GOT3 (cell line): Measurements from ENCODE around the gene ARHGAP8.
"Not testable (repeated sequence)": the region's sequence is repeated elsewhere in the genome, so short reads cannot be mapped to it uniquely, and the experiment has no call there.

Experiments used
- DNase-seq: peaks from one replicate; lab custom pipeline; 2025; ENCODE audit warnings: mixed read lengths; lab: John Stamatoyannopoulos, UW

Gene ARHGAP8

DNA sequence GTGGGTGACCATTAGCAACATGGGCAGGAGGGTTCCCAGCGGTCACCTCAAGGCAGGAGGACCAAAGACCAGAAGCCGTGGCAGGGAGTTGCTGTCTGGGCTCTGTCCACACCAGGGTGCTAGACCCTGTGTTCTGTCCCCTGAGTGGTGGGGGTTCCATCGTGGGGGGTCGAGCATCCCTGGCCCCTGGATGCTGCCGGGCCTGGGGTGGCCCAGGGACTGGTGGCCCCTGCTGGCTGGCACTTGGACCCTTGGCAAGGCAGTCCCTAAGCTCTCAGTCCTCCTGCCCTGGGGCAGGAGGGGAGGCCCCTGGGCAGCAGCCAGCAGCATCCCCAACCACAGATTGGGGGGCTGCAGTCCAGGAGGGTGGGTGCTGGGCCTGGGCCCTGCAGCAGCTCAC lies 13.4 kb upstream of the ARHGAP8 start:
- no peak for DNase-seq

DNA sequence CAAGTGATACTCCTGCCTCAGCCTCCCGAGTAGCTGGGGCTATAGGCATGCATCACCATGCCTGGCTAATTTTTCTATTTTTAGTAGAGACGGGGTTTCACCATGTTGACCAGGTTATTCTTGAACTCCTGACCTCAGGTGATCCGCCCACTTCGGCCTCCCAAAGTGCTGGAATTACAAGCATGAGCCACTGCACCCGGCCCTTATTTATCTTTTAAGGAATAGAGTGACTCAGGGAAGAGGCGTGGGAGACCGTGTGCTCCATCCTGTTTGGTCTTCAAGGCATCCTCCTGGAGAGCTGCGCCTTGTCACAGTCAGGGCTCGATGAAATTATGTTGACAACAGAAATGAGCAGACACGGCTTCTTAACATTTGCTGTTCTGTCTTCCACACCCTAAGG lies 12.7 kb upstream of the ARHGAP8 start:
- not testable (repeated sequence) for DNase-seq

DNA sequence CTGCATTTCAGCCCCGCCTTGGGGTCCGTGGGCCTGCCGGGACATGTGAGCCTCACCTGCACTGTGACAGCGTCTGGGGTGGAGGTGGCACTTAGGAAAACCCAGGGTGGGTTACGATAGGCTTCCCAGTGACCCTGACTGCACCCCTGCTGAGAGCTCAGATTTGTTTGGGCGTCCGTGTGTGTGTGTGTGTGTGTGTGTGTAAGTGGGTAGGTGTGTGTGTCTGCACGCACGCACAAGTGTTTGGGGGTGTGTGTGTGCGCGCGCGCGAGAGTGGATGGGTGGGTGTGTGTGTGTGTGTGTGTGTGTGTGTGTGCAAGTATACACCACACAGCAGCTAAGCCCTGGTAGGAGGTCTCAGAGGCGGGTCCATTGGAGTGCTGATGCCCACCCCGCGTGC lies 12.1 kb upstream of the ARHGAP8 start:
- DNase-seq: no peak

DNA sequence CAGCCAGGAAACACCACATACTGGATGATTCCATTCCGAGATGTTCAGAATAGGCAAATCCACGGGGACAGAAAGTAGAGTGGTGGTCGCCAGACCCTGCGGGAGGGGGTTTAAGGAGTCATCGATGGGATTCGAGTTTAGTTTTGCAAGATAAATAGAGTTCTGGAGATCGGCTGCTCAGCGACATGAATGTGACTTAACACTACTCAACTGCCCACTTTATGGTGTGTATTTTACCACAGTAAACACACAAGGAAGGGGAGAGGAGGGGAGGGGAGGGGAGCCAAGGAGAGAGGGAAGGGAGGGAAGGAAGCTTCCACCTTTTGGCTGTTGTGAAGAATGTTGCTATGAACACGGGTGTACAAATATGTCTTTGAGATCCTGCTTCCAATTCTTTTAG lies 10.4 kb upstream of the ARHGAP8 start:
- no peak for DNase-seq

DNA sequence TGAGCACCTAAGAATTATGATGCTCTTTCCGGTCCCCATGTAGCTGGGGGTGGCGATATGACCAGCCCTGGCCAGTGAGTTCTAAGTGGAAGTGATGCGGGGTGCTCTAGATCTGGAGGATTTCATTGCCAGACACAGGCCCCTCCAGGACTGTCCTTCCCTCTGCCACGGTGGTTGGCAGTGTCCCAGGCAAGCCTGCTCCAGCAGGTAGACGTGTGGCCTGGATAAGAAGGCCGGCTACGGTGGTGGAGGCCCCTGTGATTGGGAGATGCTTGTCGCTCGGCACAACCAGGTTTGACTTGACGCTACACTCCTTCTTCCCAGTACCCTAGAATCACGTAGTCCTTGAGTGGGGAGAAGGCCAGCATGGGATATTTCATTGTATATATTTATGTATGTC lies 9.1 kb upstream of the ARHGAP8 start:
- DNase-seq: no peak

DNA sequence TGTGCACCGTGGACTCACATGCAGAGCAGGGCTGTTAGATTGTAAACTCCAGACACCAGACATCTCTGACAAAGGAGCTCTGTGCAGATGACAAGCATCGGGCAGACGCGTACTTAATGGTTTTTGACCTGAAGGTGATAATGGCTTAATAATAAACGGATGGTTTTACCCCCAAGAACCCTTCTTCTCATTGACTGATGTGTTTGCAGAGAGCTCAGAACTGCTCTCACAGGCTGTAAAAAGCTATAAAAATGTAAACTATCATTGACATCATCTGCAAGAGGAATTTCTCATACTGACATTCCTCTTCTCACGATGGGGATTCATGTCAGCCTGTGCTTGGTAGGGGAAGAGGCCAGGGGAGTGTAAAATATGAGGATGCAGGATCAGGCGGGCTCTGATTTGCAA lies 8.6 kb upstream of the ARHGAP8 start:
- no peak for DNase-seq

- no peak for DNase-seq
Measured at GRCh38 chr22:44745853-44746789, 6.3 kb upstream of the ARHGAP8 start.

- not testable (repeated sequence) for DNase-seq
Measured at GRCh38 chr22:44747784-44748127, 4.6 kb upstream of the ARHGAP8 start.

DNA sequence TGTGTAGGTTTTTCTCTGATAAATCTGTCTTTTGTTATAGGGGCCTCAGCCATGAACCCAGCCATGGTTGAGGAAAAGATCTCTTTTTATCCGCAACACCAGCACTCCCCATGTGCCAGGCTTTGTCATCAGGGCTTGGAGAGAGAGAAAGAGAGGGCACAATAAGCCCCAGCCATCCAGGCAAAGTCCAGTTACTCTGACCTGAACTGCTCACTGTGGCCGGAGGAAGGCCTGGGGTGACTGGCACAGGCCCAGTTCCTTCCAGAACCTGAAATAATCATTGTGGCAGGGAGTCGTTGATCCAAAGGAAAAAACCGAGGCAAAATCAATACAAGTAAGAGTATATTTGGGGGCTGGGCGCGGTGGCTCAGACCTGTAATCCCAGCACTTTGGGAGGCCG lies 3.9 kb upstream of the ARHGAP8 start:
- no peak for DNase-seq

DNA sequence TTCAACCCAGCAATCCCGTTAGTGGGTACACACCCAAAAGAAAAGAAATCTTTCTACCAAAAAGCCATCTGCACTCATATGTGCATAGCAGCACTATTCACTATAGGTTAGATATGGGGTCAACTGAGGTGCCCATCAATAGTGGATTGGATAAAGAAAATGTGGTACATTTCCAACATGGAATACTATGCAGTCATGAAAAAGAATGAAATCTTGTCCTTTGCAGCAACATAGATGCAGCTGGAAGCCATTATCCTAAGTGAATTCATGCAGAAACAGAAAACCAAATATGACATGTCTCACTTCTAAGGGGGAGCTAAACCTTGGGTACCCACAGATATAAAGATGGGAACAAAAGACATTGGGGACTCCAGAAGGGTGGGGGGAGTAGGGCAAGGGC lies 1.9 kb upstream of the ARHGAP8 start:
- no peak for DNase-seq

DNA sequence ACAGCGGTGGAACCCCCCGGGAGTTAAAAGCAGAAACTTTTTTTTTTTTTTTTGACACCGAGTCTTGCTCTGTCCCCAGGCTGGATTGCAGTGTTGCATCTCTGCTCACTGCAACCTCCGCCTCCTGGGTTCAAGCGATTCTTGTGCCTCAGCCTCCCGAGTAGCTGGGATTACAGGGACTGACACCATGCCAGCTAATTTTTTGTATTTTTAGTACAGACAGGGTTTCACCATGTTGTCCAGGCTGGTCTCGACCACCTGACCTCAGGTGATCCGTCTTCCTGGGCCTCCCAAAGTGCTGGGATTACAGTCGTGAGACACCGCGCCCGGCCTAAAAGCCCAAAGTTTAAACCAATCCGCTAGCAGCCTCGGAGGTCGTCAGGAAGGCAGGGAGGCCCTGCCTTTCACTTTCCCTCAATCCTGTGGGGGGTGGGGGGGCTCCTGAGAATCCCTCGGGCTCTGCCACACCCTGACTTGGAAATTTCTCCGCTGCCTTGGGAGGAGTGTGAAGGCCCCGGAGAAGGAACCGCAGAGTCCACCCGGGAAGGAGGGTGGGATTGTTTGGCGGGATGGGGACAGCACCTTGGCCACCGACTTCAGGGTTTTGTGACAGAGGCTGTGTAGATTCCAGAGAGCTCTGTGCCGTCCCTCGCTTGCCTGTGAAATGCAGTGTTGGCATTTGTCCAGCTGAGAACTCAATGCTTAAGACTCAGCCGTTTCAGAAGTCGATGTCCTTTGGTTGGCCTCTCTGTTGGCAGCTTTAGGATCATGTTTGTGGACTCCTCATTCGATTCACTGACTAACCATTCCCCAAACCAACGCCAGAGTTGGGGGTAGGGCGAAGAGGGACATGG lies 1.0 kb downstream of the ARHGAP8 start:
- DNase-seq: no peak

DNA sequence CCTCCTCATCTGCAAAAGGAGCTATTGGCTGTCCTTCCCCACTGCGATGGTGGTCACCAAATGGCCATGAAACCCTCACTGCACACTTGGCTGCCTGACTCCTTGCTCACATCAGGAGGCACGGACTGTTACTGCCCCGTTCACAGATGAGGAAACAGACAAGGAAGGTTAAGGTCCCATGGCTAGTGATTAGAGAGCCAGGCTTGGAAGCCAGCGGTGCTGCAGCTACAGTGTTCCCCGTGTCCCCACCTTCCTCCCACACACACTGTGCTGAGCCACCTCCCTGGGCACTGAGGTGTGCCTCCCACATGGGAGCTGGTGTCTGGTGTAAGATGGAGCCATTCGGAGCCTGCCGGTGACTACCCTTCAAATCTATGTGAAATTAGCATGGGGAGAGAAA lies 2.6 kb downstream of the ARHGAP8 start:
- DNase-seq: no peak

DNA sequence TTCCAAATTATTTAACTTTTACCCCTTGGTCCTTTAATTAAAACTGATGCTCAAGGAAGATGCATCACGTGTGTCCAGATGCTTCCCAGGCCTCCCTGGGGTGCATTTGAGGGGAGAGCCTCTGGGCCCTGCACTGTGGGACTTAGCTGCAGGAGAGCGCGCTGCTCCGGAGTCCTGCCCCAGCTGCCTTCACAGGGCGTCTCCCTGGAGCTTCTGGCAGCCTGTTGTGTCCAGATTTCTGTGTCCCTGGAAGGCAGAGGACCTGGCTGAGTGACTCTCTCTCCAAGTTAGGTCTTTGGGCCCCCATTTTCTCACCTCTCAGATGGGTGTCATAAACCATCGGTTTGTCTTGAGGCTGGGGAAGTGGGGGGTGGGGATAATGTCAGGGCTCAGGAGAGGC lies 3.0 kb downstream of the ARHGAP8 start:
- no peak for DNase-seq

GRCh38 chr22:44755956-44756361 lies 3.6 kb downstream of the ARHGAP8 start:
- no peak for DNase-seq

DNA sequence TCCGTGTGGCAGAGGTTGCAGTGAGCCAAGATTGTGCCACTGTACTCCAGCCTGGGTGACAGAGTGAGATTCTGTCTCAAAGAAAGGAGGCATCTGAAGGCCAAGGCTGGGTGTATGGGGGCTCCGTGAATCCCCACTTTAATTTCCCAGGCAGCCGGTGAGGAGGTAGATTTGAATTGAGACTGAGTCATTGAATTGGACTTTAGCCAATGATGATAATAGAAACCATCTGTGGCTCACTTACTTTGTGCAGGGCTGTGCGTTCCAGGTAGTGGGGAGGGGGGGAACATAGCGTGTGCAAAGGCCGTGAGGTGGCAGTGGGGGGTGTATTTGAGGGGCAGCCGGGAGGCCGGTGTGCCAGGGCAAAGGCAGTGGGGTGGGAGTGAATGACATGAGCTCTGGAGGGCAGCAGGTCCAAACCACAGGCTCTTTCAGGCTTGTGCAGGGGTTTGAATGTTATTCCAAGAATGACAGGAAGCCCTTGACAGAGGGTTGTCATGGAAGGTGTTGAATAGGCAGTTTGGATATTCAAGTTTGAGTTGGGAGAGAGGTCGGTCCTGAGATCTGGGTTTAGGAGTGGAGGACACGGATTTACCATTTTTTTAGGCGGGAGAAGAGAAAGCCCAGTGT lies 6.1 kb downstream of the ARHGAP8 start:
- no peak for DNase-seq

DNA sequence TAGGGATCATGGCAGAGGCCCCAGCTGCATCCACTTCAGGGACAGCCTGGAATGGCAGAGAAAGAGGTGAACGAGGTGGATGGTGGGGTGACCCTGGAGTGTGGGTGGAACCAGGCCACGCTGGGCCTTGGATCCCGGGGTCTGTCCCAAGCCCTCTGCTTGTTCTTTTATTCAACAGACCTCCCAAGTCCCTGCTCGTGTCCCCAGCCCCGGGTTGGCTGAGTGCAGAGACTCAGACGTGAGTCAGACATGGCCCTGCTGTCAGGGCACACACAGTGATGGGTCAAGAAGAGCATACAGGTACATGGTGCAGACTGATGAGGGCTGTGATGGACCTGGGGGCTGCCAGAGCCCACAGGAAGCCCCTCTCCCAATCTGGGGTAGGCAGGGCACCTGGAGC lies 6.6 kb downstream of the ARHGAP8 start:
- DNase-seq: no peak

- DNase-seq: no peak
Measured at GRCh38 chr22:44759430-44760310, 7.3 kb downstream of the ARHGAP8 start.

DNA sequence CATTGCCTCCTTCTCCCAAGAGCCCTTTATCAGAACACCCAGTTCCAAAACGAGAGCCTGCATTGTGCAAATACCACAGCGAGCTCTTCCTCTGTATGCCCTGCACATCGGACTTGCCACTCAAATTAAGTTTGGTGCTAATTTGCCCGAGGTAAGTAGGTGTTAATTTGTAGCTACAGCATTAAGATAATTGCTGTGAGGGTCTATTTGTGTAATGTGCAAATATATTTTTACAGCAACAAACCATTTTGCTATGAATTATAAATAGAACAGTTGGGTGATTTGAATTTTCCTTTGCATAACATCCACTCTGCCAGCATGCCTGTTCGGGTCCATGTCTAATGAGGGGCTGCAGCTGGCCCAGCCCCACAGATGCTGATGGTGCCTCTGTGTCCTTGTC lies 8.1 kb downstream of the ARHGAP8 start:
- DNase-seq: no peak

GRCh38 chr22:44761025-44761424 lies 8.7 kb downstream of the ARHGAP8 start:
- no peak for DNase-seq

DNA sequence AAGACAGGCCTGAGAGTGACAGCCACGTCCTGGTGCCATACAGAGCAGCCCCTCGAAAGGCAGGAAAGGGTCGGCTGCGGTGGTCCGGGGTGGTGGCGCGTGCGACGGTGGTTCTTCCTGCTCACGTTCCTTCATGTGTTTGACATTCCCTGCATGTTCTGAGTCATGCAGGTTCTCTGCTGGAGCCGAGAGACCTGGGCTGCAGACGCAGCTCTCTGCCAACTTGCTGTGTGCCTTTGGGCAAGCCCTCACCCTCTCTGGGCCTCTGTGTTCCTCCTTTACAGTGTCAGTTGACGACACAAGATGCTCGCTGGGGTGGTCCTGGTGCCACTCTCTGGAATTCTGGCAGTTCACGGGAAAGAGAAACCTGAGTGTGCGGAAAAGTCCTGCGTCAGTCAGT lies 12.0 kb downstream of the ARHGAP8 start:
- DNase-seq: no peak

DNA sequence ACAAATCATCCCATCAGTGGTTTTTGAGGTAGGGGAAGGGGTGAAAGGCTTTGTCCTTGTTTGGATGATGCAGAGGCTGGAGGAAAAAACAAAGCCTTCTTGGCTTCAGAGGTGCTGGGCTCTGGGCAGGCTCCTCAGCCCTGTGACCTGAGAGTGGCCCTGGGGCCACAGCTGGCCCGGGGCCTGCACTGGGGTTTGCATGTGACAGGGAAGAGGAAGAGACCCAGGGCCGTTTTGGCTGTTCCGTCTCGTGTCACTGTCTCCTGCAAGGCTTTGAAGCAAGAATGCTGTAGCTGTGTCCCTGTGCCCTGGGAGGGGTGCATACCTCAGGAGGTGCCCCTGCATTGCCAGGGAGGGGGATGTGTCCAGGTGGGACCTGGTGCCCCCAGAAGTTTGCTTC lies 12.6 kb downstream of the ARHGAP8 start:
- DNase-seq: no peak
